ENCODE results near the gene ERICH6B.

GRCh38 chr13:45508776-45509175 lies 106.8 kb downstream of the ERICH6B start:
- no peak for TF ChIP-seq CTCF (conservative IDR thresholded peaks at IDR 0.05; ENCODE audit: low read length)
- no peak for TF ChIP-seq EZH2phosphoT487 (IDR thresholded peaks at IDR 0.05; ENCODE audit: borderline replicate concordance, low read depth, low read length)
